Esophagus squamous epithelium (tissue), 5 donors: Measurements from ENCODE around the gene BDKRB2. TPM values are rescaled to one million over a fixed set of nuclear protein-coding genes. Genes with fewer than 3 reads are reported as not detected.

ENCODE experiments used
- DNase-seq: peaks from one replicate; lab custom pipeline; 2025; lab: John Stamatoyannopoulos, UW
- H3K27ac ChIP-seq, 4 donors: fragments of 200-600 bp; sonication (generic); one replicate each; pipeline ENCODE4 v1.5.1; 2016 to 2019; ENCODE audit warnings: mild to moderate bottlenecking in 1 of 4
- H3K27me3 ChIP-seq, 4 donors: fragments of 200-600 bp; sonication (generic); 1 replicate in 3 of 4; 2 replicates in 1 of 4; pipeline versions ENCODE4 v1.5.1 to v1.6.0; 2017 to 2021; ENCODE audit warnings: antibody characterized with exemption in 1 of 4
- H3K36me3 ChIP-seq, 3 donors: fragments of 200-600 bp; sonication (generic); one replicate each; pipeline ENCODE4 v1.5.1; 2016 to 2019
- H3K4me1 ChIP-seq, 3 donors: fragments of 200-600 bp; sonication (generic); one replicate each; pipeline ENCODE4 v1.5.1; 2017 to 2019
- H3K4me3 ChIP-seq, 4 donors: fragments of 200-600 bp; sonication (generic); 1 replicate in 3 of 4; 2 replicates in 1 of 4; pipeline ENCODE4 v1.5.1; 2016 to 2019; ENCODE audit warnings: mild to moderate bottlenecking in 2 of 4, moderate library complexity in 1 of 4
- H3K9me3 ChIP-seq, 3 donors: fragments of 200-600 bp; sonication (generic); one replicate each; pipeline ENCODE4 v1.5.1; 2016 to 2019
- CTCF ChIP-seq, 6 experiments: fragments of 450-650 bp in 4 of 6; fragments of 200-600 bp in 2 of 6; sonication (generic) in 2 of 6; IDR thresholded peaks; one replicate each; pipeline ENCODE4 v1.5.1; 2016 to 2019; ENCODE audit warnings: antibody characterized with exemption in 6 of 6, mild to moderate bottlenecking in 4 of 6, moderate library complexity in 4 of 6
- POLR2A ChIP-seq, 4 donors: fragments of 450-650 bp; IDR thresholded peaks; one replicate each; pipeline ENCODE4 v1.6.1; 2017; ENCODE audit warnings: antibody characterized with exemption in 4 of 4, mild to moderate bottlenecking in 4 of 4, moderate library complexity in 3 of 4
- WGBS, 2 donors: methylation state at CpG; one replicate each; pipeline ENCODE4 v1.1.5; 2018; 5-methylcytosine and 5-hydroxymethylcytosine counted together
- intact Hi-C: fragments of 100-400 bp; cut with DNase I; formaldehyde crosslinking; loops from one replicate; pipeline ENCODE4 v1.15.0; 2022
- total RNA-seq, 4 donors: library from RNA; depleted of rRNA; stranded (reverse); fragments of >200 nt; gene quantifications; one replicate each; pipeline ENCODE4 v1.1.0, GENCODE V29; 2016
- donor health status: DM: yes; HTN: yes; CAD: no.

The BDKRB2 gene
- total RNA-seq, 4 donors from 2014 or later: 18.8 to 31.2 (median 20.0) TPM

- intact Hi-C loops: no loop called here
- Histone ChIP-seq H3K27ac (peak overlapping the region in 2 of 4 donors; percentile 29 to 60), H3K27me3 (no peaks in the 10 kb centered on the region), H3K9me3 (no peaks in the 10 kb centered on the region), H3K4me1 (peaks cover 14 to 58% (median 23%) of the 10 kb centered on the region in 3 donors), H3K4me3 (no peak overlapping the region), H3K36me3 (no peaks in the 10 kb centered on the region)
- WGBS, 2 donors: 65 to 73% methylated on average over 4 of the region's 4 CpGs
- no peak for DNase-seq
- TF ChIP-seq POLR2A (IDR thresholded peaks at IDR 0.05) (no peak), CTCF (IDR thresholded peaks at IDR 0.05) (no peak)
Measured at GRCh38 chr14:96182546-96182945, 22.1 kb upstream of the BDKRB2 start.

DNA sequence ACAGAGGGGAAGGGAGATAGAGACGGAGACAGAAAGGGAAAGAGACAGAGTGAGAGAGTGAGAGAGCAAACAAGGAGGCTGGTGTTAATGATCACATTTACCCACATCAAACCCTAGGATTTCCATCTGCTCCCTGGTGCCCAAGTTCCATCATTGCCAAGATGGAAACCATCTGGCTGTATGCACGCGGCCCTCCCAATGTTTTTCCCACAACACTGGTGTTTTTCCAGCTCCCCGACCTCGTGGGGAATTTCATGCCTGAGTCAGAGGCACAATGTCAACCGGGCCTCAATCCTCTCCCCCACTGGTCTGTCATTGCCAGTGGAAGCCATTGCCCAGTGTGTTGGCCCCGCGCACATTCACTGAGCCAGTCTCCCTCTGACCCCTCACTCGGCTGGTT lies 19.9 kb upstream of the BDKRB2 start:
- Histone ChIP-seq H3K9me3 (no peaks in the 10 kb centered on the region), H3K4me1 (peaks cover 0 to 44% (median 9%) of the 10 kb centered on the region in 3 donors), H3K36me3 (no peaks in the 10 kb centered on the region), H3K27ac (peak overlapping the region in 2 of 4 donors; percentile 61 to 62), H3K27me3 (no peaks in the 10 kb centered on the region), H3K4me3 (no peak overlapping the region)
- intact Hi-C loops: no loop called here
- no peak for DNase-seq
- TF ChIP-seq POLR2A (IDR thresholded peaks at IDR 0.05) (no peak), CTCF (IDR thresholded peaks at IDR 0.05) (no peak)
- WGBS, 2 donors: 45 to 57% methylated on average over 3 to 8 of the region's 9 CpGs

DNA sequence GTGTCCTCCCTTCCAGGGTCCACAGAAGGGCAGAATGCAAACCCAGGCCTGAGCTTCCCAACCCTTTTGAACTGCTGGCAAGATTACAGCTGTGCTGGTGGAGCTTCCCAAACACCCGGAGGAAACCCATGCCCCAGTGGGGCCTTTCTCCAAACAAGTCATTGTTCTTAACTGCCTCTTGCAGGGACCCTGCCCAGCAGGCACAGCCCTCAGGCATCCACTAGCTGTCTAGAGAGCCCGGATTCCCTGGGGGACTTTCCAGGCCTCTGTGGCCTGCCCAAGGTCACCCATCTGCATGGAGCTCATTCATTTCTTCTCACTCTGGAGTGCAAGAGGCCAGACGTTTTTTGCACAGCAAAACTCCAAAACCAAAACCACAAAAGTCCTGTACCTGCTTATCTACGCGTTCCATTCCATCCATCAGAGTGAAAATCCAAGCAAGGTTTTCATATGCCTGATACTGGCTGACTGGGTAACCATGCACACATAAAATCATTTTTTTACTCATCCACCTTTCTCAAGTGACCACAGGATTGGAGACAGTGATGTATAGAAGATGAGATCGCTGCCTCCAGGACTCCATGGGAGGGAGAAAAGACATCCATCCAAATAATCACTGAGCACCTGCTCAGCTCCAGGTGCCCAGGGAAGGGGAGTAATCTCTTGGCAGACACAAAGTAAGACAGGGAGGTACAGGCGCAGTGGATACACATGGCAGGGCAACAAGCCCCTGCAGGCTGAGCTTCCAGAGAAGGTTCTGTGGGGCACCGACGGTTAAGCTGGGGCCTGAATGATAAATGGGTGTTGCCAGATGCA lies 17.2 kb upstream of the BDKRB2 start:
- no peaks in the 10 kb centered on the region for H3K27me3 ChIP-seq
- no peaks in the 10 kb centered on the region for H3K36me3 ChIP-seq
- peaks cover 0 to 28% (median 0%) of the 10 kb centered on the region in 3 donors for H3K4me1 ChIP-seq
- no peak for DNase-seq
- 37 to 49% methylated on average over 9 of the region's 9 CpGs for WGBS, 2 donors
- TF ChIP-seq POLR2A (IDR thresholded peaks at IDR 0.05): no peak
- no peak for TF ChIP-seq CTCF (IDR thresholded peaks at IDR 0.05)
- no peak overlapping the region for H3K27ac ChIP-seq
- H3K9me3 ChIP-seq: no peaks in the 10 kb centered on the region
- no peak overlapping the region for H3K4me3 ChIP-seq
- intact Hi-C loops: no loop called here

- Histone ChIP-seq H3K27ac (no peak overlapping the region), H3K27me3 (no peaks in the 10 kb centered on the region), H3K4me1 (peaks cover 0 to 43% (median 0%) of the 10 kb centered on the region in 3 donors), H3K36me3 (no peaks in the 10 kb centered on the region), H3K4me3 (no peak overlapping the region), H3K9me3 (no peaks in the 10 kb centered on the region)
- no peak for TF ChIP-seq POLR2A (IDR thresholded peaks at IDR 0.05)
- no peak for TF ChIP-seq CTCF (IDR thresholded peaks at IDR 0.05)
- WGBS, 2 donors: 64 to 79% methylated on average over 11 of the region's 11 CpGs
- DNase-seq: no peak
- intact Hi-C loops: no loop called here
Measured at GRCh38 chr14:96189281-96189711, 15.3 kb upstream of the BDKRB2 start.

DNA sequence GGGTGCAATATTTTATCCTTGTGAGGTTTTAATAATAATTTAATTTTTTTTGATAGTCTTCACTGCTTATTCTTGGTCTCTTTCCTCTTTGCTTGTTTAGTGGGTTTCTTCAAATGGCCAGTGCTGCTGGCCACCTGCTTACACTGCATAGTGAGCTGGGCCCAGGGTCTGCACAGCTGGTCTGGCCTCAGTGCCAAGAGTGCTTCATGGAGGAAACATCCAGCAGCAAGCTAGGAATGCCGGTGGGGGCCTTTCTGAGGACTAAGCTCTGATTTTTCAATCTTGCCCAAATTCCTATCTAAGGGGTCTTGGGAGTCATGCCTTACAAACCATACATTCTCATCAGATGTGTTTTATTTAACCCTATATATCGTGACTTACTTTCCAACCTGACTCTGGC lies 13.3 kb upstream of the BDKRB2 start:
- intact Hi-C loops: no loop called here
- peaks cover 0 to 42% (median 0%) of the 10 kb centered on the region in 3 donors for H3K4me1 ChIP-seq
- no peaks in the 10 kb centered on the region for H3K9me3 ChIP-seq
- H3K4me3 ChIP-seq: no peak overlapping the region
- no peak for TF ChIP-seq CTCF (IDR thresholded peaks at IDR 0.05)
- no peak for TF ChIP-seq POLR2A (IDR thresholded peaks at IDR 0.05)
- H3K27ac ChIP-seq: no peak overlapping the region
- H3K36me3 ChIP-seq: no peaks in the 10 kb centered on the region
- 71 to 78% methylated on average over 2 of the region's 2 CpGs for whole genome bisulfite sequencing, 2 donors
- H3K27me3 ChIP-seq: no peaks in the 10 kb centered on the region
- DNase-seq: no peak
